ENCODE results near the gene DOK6. TPM values are rescaled to one million over a fixed set of nuclear protein-coding genes. Genes with fewer than 3 reads are reported as not detected.

Gene DOK6
- total RNA-seq, 1 experiment from 2014 or later = not detected

DNA sequence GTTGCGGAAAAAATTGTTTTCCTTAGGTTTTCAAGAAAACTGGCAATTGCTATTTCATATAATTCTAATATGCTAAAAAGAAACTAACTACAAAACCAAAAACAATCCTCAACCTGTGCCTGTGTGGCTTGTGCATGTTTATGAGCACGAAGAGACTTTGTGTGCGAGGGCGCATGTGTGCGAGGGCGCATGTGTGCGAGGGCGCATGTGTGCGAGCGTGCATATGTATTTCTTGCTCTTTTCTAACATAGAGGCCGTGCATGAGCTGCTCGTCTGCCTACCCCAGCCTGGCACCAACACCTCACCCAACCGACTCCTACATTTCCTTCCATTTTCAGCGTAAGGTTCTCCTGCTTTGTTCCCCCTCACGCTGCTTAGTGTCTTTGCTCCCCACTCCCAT lies 211.6 kb downstream of the DOK6 start:
- DNase-seq (no peak), ATAC-seq (no peak)
- no peak overlapping the region for H3K4me3 ChIP-seq (ENCODE audit: low read length)
- no peak overlapping the region for H3K9ac ChIP-seq (ENCODE audit: low read length)
- TF ChIP-seq EZH2 (IDR thresholded peaks at IDR 0.05; ENCODE audit: low read length, unreplicated experiment) = no peak
- TF ChIP-seq, protein P1, sequence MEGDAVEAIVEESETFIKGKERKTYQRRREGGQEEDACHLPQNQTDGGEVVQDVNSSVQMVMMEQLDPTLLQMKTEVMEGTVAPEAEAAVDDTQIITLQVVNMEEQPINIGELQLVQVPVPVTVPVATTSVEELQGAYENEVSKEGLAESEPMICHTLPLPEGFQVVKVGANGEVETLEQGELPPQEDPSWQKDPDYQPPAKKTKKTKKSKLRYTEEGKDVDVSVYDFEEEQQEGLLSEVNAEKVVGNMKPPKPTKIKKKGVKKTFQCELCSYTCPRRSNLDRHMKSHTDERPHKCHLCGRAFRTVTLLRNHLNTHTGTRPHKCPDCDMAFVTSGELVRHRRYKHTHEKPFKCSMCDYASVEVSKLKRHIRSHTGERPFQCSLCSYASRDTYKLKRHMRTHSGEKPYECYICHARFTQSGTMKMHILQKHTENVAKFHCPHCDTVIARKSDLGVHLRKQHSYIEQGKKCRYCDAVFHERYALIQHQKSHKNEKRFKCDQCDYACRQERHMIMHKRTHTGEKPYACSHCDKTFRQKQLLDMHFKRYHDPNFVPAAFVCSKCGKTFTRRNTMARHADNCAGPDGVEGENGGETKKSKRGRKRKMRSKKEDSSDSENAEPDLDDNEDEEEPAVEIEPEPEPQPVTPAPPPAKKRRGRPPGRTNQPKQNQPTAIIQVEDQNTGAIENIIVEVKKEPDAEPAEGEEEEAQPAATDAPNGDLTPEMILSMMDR (conservative IDR thresholded peaks at IDR 0.05; ENCODE audit: low read depth, low read length) = no peak
- no peak for TF ChIP-seq EZH2phosphoT487 (IDR thresholded peaks at IDR 0.05; ENCODE audit: borderline replicate concordance, low read length)
- H2AFZ ChIP-seq (ENCODE audit: low read length) = no peak overlapping the region
- H3K79me2 ChIP-seq (ENCODE audit: low read length) = no peaks in the 10 kb centered on the region
- H3F3A ChIP-seq (ENCODE audit: low read length, unreplicated experiment) = no peaks in the 10 kb centered on the region
- no peaks in the 10 kb centered on the region for H4K20me1 ChIP-seq (ENCODE audit: low read length)
- H3K4me1 ChIP-seq (ENCODE audit: insufficient read depth, low read length) = no peaks in the 10 kb centered on the region
- no peaks in the 10 kb centered on the region for H3K9me3 ChIP-seq (ENCODE audit: low read length)
- CTCF ChIA-PET = no interaction called here
- no peaks in the 10 kb centered on the region for H3K27me3 ChIP-seq (ENCODE audit: low read length)
- no peak overlapping the region for H3K27ac ChIP-seq (ENCODE audit: low read length)
- H3K4me2 ChIP-seq (ENCODE audit: low read length) = no peak overlapping the region
- H3K9me2 ChIP-seq (replicated peaks; ENCODE audit: low read length) = no peaks in the 10 kb centered on the region
- no TSS peak for BruUV-seq (replicated peaks)
- H3K36me3 ChIP-seq (ENCODE audit: low read depth, low read length) = no peaks in the 10 kb centered on the region
- intact Hi-C loops (cut with micrococcal nuclease) = no loop called here
- POLR2A ChIA-PET (ENCODE audit: unreplicated experiment) = no interaction called here

DNA sequence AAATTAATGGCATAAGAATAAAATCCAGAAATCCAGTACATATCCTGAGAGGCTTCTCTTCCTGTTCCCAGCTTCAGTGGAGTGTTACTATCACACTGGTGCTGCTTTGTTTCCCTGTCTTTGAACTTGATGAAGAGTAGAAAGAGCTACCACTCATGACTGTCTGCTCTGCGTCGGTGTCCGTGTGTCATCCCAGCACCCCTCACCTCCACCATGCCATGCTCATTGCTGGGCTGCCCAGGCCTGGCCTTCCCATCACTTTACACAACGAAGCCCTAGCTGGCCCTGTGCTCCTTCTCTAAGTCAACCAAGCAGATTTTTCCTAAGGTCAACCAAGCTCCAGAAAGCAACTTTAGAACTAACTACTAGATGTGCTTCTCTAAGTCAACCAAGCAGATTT lies 215.4 kb downstream of the DOK6 start:
- Histone ChIP-seq H3F3A (ENCODE audit: low read length, unreplicated experiment) (no peaks in the 10 kb centered on the region), H2AFZ (ENCODE audit: low read length) (no peak overlapping the region), H3K27ac (ENCODE audit: low read length) (no peak overlapping the region), H3K79me2 (ENCODE audit: low read length) (no peaks in the 10 kb centered on the region), H3K9ac (ENCODE audit: low read length) (no peak overlapping the region), H4K20me1 (ENCODE audit: low read length) (no peaks in the 10 kb centered on the region), H3K4me2 (ENCODE audit: low read length) (no peak overlapping the region), H3K9me3 (ENCODE audit: low read length) (no peaks in the 10 kb centered on the region), H3K4me1 (ENCODE audit: insufficient read depth, low read length) (no peaks in the 10 kb centered on the region), H3K4me3 (ENCODE audit: low read length) (no peak overlapping the region), H3K27me3 (ENCODE audit: low read length) (no peaks in the 10 kb centered on the region), H3K9me2 (replicated peaks; ENCODE audit: low read length) (no peaks in the 10 kb centered on the region), H3K36me3 (ENCODE audit: low read depth, low read length) (no peaks in the 10 kb centered on the region)
- ChIA-PET CTCF (no interaction called here), POLR2A (ENCODE audit: unreplicated experiment) (no interaction called here)
- TF ChIP-seq EZH2 (IDR thresholded peaks at IDR 0.05; ENCODE audit: low read length, unreplicated experiment) (no peak), EZH2phosphoT487 (IDR thresholded peaks at IDR 0.05; ENCODE audit: borderline replicate concordance, low read length) (no peak)
- TF ChIP-seq, protein P1 (conservative IDR thresholded peaks at IDR 0.05; ENCODE audit: low read depth, low read length) = no peak
- intact Hi-C loops (cut with micrococcal nuclease) = no loop called here
- DNase-seq (no peak), ATAC-seq (no peak)
- no TSS peak for BruUV-seq (replicated peaks)

DNA sequence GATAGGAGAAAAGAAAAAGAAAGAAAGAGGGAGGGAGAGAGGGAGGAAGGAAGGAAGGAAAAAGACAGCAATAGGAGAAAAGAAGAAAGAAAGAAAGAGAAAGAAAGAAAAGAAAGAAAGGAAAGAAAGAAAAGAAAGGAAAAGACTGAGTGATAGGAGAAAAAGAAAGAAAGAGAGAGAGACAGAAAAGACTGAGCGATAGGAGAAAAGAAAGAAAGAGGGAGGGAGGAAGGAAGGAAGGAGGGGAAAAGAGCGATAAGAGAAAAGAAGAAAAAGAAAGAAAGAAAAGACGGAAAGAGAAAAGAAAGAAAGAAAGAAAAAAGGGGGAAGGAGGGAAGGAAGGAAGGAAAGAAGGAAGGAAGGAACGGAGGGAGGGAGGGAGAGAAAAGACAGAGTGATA lies 216.7 kb downstream of the DOK6 start:
- no peak overlapping the region for H3K4me3 ChIP-seq (ENCODE audit: low read length)
- no peak overlapping the region for H2AFZ ChIP-seq (ENCODE audit: low read length)
- H3K9ac ChIP-seq (ENCODE audit: low read length) = no peak overlapping the region
- H3K79me2 ChIP-seq (ENCODE audit: low read length) = no peaks in the 10 kb centered on the region
- TF ChIP-seq EZH2 (IDR thresholded peaks at IDR 0.05; ENCODE audit: low read length, unreplicated experiment) = no peak
- TF ChIP-seq EZH2phosphoT487 (IDR thresholded peaks at IDR 0.05; ENCODE audit: borderline replicate concordance, low read length) = no peak
- TF ChIP-seq, protein P1 (conservative IDR thresholded peaks at IDR 0.05; ENCODE audit: low read depth, low read length) = no peak
- no peak for DNase-seq
- no peaks in the 10 kb centered on the region for H3K27me3 ChIP-seq (ENCODE audit: low read length)
- no peaks in the 10 kb centered on the region for H4K20me1 ChIP-seq (ENCODE audit: low read length)
- POLR2A ChIA-PET (ENCODE audit: unreplicated experiment) = no interaction called here
- no peak overlapping the region for H3K27ac ChIP-seq (ENCODE audit: low read length)
- intact Hi-C loops (cut with micrococcal nuclease) = no loop called here
- no peaks in the 10 kb centered on the region for H3K4me1 ChIP-seq (ENCODE audit: insufficient read depth, low read length)
- no TSS peak for BruUV-seq (replicated peaks)
- ATAC-seq = no peak
- H3K4me2 ChIP-seq (ENCODE audit: low read length) = no peak overlapping the region
- CTCF ChIA-PET = no interaction called here
- no peaks in the 10 kb centered on the region for H3K9me2 ChIP-seq (replicated peaks; ENCODE audit: low read length)
- no peaks in the 10 kb centered on the region for H3F3A ChIP-seq (ENCODE audit: low read length, unreplicated experiment)
- H3K9me3 ChIP-seq (ENCODE audit: low read length) = no peaks in the 10 kb centered on the region
- no peaks in the 10 kb centered on the region for H3K36me3 ChIP-seq (ENCODE audit: low read depth, low read length)
